GM12873 (cell line): ENCODE data around the gene FAM221B.

Experiments used
- CTCF ChIP-seq: IDR thresholded peaks from 2 replicates; pipeline ENCODE4 v1.5.1; 2012; ENCODE audit warnings: low read depth, mild to moderate bottlenecking, moderate library complexity, low read length, control low read depth; ENCODE audit not compliant: insufficient read depth; ENCODE audit errors: missing control alignments

FAM221B gene

GRCh38 chr9:35792826-35793225 lies 35.7 kb downstream of the FAM221B start:
- TF ChIP-seq CTCF = no peak

GRCh38 chr9:35792024-35792813 lies 36.3 kb downstream of the FAM221B start:
- TF ChIP-seq CTCF = no peak

GRCh38 chr9:35791297-35791921 lies 37.1 kb downstream of the FAM221B start, which contains the start of gene NPR2:
TSS of gene NPR2 (plus strand) at chr9:35791591. CDS start at chr9:35792409, 818 bp downstream.
- no peak for TF ChIP-seq CTCF

- TF ChIP-seq CTCF = peak; percentile 88
Measured at GRCh38 chr9:35790385-35791296, 37.9 kb downstream of the FAM221B start.

- TF ChIP-seq CTCF = no peak
Measured at GRCh38 chr9:35790025-35790384, 38.5 kb downstream of the FAM221B start.

GRCh38 chr9:35789541-35789940 lies 39.0 kb downstream of the FAM221B start:
- TF ChIP-seq CTCF = no peak

- no peak for TF ChIP-seq CTCF
Measured at GRCh38 chr9:35783418-35783817, 45.1 kb downstream of the FAM221B start.
